HG02759 (cell line): ENCODE measurements around the gene NRN1L.

Experiments
- ATAC-seq: cut with Tn5 transposase; IDR thresholded peaks from one replicate; pipeline ENCODE4 v1.9.1; 2021; ENCODE audit warnings: mild to moderate bottlenecking, moderate library complexity; ENCODE audit not compliant: unreplicated experiment

Gene NRN1L

GRCh38 chr16:67915831-67916723 is 31.4 kb downstream of the NRN1L start:
- no peak for ATAC-seq

- no peak for ATAC-seq
Observed at GRCh38 chr16:67917140-67917851, 32.6 kb downstream of the NRN1L start.

DNA sequence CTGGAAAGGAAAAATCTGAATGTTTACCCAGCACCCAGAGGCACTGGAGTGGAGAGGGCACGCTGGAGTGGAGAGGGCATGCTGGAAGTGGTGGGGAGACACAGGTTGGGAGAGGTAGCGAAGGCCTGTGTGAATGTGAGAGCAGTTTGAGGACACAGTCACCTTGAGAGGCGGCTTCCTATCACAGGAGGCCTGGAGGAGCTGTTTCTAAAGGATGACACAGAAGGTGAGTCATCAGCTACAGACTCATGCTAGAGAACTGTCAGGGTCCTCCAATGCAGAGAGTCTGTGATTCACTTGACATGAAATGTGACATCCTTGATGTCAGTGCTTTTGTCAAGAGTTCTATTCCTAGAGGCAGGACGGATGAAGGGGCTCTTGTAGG is 33.2 kb downstream of the NRN1L start:
- no peak for ATAC-seq

- ATAC-seq: no peak
Observed at GRCh38 chr16:67919622-67920221, 35.0 kb downstream of the NRN1L start.

DNA sequence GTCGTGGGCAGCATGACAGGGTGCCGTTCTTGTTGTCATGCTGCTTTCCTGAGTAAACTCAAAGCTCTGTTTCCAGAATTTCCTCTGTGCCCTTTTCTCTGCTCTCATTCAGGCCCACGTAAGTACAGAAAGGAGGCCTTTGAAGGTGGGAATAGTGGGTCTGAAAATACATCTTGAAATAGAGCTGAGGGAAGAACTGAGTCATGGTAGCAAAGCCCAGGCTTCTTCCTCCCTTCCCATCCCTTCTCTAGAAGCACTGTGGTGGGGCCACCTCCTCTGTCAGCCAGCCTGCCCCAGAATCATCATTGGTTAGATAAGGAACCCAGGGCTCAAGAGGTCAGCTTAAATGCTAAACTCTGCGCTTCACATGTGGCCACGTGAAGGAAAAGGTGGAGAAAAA is 37.5 kb downstream of the NRN1L start:
- ATAC-seq: no peak

DNA sequence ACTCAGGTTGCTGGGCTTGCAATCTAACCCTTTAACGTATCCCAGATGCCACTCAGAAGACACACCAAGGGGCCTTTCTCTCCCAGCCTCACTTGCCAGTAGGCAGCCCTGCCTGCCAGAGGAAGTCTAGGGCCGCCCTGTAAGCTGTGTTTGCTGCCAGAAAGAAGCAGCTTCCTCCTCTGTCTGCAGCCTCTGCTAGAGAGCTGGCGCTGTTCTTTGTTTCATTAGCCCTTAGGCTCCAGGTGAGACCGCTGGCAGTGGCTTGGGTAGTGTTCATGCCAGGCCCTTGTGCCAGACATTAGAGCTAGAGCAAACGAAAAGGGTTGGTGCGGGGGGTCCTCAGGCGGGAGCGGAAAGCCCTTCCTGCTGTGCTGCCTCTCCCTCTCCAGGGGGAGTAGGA is 38.1 kb downstream of the NRN1L start:
- ATAC-seq: no peak

DNA sequence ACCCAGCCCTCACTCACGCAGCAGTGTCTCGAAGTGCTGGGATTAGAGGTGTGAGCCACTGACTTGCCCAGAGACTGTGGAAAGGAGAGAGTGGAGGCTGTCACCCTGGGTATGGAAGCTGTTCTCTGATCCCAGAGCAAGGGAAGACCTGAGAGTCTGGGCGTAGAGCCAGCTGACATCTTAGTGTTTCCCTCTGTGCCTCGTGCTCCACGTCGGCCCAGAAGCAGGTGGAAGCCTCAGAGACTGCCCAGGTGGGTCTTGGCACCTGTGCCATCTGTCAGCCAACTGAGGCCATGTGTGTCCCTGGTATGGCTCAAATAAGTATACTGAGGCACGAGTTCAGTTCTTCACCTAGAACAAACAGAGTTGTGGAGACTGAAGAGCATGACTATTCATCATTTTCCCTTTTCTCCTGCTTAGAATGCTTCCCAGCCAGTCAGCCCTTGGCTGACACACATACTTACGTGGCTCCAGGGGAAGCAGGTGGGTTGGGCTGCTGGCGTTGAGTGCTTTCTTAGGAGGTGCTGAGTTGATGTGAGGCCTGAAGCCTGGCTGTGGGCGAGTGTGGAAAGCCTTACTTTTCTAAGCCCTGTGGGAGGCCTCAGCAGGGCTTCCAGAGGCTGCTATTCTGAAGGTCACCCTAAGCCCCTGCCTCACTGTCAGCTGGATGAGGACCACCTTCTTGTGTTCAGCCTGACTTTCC is 38.9 kb downstream of the NRN1L start:
- no peak for ATAC-seq

DNA sequence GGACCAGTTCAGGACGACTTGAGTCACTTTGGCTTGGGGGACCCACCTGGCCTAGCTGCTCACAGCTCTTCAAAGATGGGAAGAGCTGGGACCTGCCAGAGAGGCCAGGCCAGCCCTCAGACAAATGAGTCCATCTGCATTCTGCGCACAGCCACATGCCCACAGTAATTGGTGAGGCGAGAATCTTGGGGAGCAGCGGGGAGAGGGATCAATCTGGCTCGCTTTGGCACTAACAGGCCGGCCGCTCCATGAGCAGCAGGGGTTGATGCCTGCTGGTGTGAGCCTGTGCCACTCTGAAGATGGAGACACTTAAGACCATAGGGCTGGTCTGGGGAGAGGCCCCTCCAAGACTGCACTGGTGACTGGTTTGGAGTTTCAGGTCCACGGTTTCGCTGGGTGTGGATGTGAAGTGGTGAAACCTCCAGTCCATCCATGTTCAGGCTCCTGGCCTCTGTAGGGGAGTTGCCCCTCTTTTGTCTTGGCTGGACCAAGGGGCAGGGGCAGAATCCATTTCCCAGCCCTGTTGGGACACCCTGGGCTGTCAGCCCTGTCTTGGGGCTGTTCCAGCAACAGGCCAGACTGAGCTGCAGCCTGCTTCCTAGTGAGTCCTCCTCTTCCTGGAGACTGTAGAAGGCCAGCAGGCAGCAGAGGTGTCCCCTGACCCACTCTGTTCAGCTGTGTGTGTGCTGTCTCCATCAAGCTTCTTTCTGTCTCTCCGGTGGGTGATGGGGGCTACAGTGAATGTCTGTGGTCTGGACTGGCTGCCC is 39.6 kb downstream of the NRN1L start:
- no peak for ATAC-seq

DNA sequence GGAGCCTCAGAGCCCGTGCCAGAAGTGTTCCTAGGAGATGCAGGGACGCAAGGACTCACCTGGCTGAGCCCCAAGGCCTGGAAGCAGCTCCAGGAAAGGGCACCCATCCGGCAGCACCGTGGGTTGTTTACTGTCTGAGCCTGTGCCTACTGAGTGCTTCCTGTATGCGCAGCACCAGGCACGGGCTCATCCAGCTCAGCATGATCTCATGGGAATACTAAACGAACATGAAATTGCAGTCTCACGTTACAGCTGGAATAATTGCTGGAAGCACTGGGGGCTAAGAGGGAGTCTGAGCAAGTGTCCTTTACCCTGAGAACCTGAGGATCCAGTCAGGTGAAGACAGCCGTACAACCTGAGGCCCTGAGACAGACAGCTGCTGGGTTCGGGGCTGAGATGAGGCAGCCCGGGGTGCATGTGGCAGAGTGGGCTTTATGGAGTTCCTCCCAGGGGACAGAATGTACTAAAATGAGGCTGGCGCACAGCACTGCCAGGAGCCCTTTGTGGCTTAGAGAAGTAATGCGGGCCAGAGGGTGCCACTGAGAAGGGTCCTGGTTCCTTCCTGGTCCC is 41.6 kb downstream of the NRN1L start:
- no peak for ATAC-seq

GRCh38 chr16:67927131-67927941 is 42.7 kb downstream of the NRN1L start:
- ATAC-seq: no peak

- ATAC-seq: no peak
Observed at GRCh38 chr16:67928147-67928546, 43.5 kb downstream of the NRN1L start.

DNA sequence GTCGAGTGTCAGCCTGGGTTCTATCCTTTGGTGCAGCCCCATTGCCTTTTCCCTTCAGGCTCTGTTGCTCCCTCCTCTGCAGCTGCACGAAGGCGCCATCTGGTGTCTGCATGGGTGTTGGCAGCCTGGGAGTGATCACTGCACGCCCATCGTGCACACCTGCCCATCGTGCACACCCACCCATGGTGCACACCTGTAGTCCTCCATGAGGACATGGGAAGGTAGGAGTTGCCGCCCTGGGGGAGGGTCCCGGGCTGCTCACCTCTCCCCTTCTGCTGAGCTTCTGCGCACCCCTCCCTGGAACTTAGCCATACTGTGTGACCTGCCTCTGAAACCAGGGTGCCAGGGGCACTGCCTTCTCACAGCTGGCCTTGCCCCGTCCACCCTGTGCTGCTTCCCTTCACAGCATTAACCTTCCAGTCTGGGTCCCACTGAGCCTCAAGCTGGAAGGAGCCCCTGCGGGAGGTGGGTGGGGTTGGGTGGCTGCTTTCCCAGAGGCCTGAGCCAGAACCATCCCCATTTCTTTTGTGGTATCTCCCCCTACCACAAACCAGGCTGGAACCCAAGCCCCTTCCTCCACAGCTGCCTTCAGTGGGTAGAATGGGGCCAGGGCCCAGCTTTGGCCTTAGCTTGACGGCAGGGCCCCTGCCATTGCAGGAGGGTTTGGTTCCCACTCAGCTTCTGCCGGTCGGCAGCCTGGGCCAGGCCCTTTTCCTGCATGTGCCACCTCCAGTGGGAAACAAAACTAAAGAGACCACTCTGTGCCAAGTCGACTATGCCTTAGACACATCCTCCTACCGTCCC is 44.1 kb downstream of the NRN1L start:
- ATAC-seq: peak; percentile 69

GRCh38 chr16:67930191-67930590 is 45.5 kb downstream of the NRN1L start:
- no peak for ATAC-seq

DNA sequence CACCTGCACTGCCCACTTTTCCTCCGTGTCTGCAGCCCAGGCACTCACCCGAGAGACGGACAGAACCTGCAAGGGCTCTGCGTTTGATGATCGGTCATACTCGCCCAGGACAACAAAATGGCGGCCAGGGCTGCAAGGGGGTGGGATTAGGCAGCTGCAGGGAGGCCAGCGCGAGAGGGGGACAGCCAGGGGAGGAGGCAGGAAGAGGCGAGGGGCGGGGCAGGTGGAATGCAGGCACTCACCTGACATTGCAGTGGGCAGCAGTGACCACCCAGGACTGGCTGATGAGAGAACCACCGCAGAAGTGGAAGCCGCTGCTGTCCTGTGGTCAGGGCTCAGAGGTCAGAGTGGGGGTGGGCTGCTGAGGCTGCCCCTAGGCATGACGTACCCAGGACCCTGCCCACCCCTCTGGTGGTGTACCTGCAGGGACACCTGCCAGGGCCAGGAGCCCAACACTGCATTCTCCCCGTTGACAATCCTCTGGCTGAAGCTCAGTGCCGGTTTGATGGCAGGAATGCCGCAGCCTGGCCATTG is 46.1 kb downstream of the NRN1L start:
- ATAC-seq: no peak

DNA sequence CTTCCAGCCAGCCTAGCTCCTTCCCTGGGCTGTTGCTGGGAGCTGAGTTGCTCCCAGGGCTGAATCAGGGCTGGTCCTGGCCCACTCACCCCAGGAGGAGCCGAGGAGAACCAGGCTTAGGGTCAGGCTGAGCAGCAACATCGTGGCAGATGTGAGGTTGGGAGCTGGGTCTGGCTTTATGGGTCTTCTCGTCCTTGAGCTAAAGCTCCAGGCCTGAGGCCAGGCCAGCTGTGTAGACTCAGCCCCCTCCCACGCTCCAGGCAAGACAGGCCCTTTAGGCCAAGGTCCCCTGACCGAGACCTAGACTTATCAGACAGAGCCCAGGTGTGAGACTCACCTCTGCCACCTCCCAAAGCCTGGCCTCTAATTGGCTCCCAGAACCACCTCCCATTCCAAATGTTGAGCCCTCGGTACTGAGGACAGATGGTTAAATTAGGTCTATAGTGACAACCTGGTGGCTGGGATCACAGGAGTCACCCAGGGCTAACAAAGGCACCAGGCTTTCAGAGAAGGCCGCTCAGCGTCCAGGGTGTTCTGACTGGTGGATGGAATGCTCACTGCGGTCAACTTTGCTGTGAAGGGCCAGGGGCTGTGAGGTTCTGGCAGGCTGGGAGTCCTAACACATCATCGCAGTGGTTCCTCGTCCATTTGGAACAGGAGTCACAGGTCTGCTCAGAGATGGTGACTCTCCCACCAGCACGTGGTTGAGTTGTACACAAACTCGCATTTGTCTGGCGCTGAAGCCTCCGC is 47.2 kb downstream of the NRN1L start, which contains the start of gene CTRL:
CTRL (minus strand) TSS at position 151 of the 750 bp plus-strand sequence; CDS start at position 141, 10 bp downstream.
- no peak for ATAC-seq

DNA sequence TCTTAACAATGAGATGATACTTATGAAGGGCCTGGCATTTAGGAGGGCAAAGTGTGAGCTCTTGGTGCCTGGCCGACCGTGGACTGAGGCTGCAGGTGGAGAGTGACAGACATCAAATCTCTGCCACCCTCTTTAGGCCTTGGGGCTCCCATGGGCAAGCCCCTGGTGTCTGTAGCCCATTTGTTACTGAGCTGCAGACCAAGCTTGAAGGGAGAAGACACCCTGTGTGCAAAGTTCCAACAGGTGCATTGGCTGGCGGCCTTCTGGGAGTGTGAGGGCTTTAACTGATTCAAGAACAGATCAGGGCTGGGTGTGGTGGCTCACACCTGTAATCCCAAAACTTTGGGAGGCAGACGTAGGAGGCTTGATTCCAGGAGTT is 47.8 kb downstream of the NRN1L start:
- ATAC-seq: no peak

- no peak for ATAC-seq
Observed at GRCh38 chr16:67933805-67934204, 49.1 kb downstream of the NRN1L start.
